Measurements from ENCODE around the gene CD163. TPM values are rescaled to one million over a fixed set of nuclear protein-coding genes. Genes with fewer than 3 reads are reported as not detected.
"Not testable (repeated sequence)": the region's sequence is repeated elsewhere in the genome, so short reads cannot be mapped to it uniquely, and the experiment has no call there.

The CD163 gene
- total RNA-seq, 1 donor from 2014 or later, result not detected

GRCh38 chr12:7441216-7441615 lies 62.4 kb downstream of the CD163 start:
- Mint-ChIP-seq H3K9me3 (peaks cover 5% of the 10 kb centered on the region), H3K27ac (no peak overlapping the region), H3K27me3 (ENCODE audit: insufficient read depth, low read depth) (peaks cover 3% of the 10 kb centered on the region), H3K4me3 (no peak overlapping the region), H3K36me3 (no peaks in the 10 kb centered on the region), H3K4me1 (no peaks in the 10 kb centered on the region)
- H3K9ac ChIP-seq, result no peak overlapping the region
- no peak for TF ChIP-seq CTCF (IDR thresholded peaks at IDR 0.05)
- TF ChIP-seq EZH2 (IDR thresholded peaks at IDR 0.05), result no peak
- no peak for TF ChIP-seq EZH2phosphoT487 (IDR thresholded peaks at IDR 0.05)
- H3K4me2 ChIP-seq, result no peak overlapping the region
- no peaks in the 10 kb centered on the region for H3K36me3 ChIP-seq
- no peak overlapping the region for H3K4me3 ChIP-seq
- no peaks in the 10 kb centered on the region for H3K4me1 ChIP-seq
- H2AFZ ChIP-seq (replicated peaks), result no peak overlapping the region
- no peaks in the 10 kb centered on the region for H4K20me1 ChIP-seq (ENCODE audit: low read depth)
- H3K9me3 ChIP-seq (ENCODE audit: low read depth), result no peaks in the 10 kb centered on the region
- no peak overlapping the region for H3K27ac ChIP-seq
- H3F3A ChIP-seq (ENCODE audit: low read depth), result peaks cover 8% of the 10 kb centered on the region
- no peaks in the 10 kb centered on the region for H3K79me2 ChIP-seq (ENCODE audit: low read depth)
- peaks cover 4% of the 10 kb centered on the region for H3K27me3 ChIP-seq
- DNase-seq (ENCODE audit: low spot score), result no peak

DNA sequence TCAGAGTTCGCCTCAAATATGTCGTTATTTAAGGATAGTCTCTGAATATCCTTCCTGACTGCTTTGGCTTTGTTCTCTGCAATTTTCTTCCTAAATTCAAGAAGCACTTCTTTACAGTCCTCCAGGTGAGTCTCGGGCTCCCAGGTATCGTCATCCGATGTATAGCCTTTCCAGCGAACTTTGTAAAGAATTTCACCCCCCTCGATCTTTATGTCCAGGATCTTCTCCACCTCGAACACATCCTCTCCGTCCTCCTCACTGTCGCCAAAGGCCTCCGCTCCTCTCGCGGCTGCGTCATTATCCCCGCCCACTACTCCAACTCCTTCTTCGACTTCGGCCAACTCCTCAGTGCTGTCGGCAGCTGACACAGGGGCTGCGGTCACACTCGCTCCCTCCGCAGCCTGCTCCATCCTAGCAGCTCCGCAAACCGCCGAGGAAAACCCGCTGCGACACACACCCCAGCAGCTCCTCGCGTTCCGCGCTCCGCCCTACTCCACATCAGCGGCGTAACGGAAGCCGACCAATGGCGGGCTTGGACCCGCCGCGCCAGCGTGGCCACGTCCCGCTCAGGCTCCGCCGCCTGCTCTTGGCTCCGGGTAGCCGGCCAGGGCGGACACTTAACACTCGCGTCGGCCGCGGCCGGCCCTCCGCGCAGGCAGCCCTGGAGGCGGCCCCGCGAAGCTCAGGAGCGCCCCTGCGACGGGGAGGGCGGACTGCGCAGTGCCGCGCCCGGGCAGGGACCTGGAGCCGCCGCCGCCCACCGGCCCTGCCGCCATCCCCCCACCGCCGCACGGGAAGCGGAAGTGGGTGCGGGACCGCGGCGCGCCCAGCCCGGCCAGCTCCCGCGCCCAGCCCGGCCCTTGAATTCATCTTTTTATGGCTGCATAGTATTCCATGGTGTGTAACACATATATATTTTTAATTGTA lies 63.7 kb downstream of the CD163 start:
- Mint-ChIP-seq H3K9me3 (peaks cover 5% of the 10 kb centered on the region), H3K27me3 (ENCODE audit: insufficient read depth, low read depth) (peaks cover 3% of the 10 kb centered on the region), H3K4me1 (no peaks in the 10 kb centered on the region), H3K4me3 (peak overlapping the region; percentile 76), H3K27ac (no peak overlapping the region), H3K36me3 (no peaks in the 10 kb centered on the region)
- peak; percentile 79 for DNase-seq (ENCODE audit: low spot score)
- peaks cover 4% of the 10 kb centered on the region for H3K27me3 ChIP-seq
- peak overlapping the region; percentile 91 for H2AFZ ChIP-seq (replicated peaks)
- H3K27ac ChIP-seq, result no peak overlapping the region
- H3K4me2 ChIP-seq, result peak overlapping the region; percentile 61
- H3K4me3 ChIP-seq, result peak overlapping the region; percentile 41
- H3K4me1 ChIP-seq, result no peaks in the 10 kb centered on the region
- no peak overlapping the region for H3K9ac ChIP-seq
- H3F3A ChIP-seq (ENCODE audit: low read depth), result peaks cover 8% of the 10 kb centered on the region
- H3K36me3 ChIP-seq, result no peaks in the 10 kb centered on the region
- TF ChIP-seq CTCF (IDR thresholded peaks at IDR 0.05) (peak; percentile 21), EZH2phosphoT487 (IDR thresholded peaks at IDR 0.05) (no peak), EZH2 (IDR thresholded peaks at IDR 0.05) (no peak)
- H3K9me3 ChIP-seq (ENCODE audit: low read depth), result no peaks in the 10 kb centered on the region
- H3K79me2 ChIP-seq (ENCODE audit: low read depth), result no peaks in the 10 kb centered on the region
- no peaks in the 10 kb centered on the region for H4K20me1 ChIP-seq (ENCODE audit: low read depth)

DNA sequence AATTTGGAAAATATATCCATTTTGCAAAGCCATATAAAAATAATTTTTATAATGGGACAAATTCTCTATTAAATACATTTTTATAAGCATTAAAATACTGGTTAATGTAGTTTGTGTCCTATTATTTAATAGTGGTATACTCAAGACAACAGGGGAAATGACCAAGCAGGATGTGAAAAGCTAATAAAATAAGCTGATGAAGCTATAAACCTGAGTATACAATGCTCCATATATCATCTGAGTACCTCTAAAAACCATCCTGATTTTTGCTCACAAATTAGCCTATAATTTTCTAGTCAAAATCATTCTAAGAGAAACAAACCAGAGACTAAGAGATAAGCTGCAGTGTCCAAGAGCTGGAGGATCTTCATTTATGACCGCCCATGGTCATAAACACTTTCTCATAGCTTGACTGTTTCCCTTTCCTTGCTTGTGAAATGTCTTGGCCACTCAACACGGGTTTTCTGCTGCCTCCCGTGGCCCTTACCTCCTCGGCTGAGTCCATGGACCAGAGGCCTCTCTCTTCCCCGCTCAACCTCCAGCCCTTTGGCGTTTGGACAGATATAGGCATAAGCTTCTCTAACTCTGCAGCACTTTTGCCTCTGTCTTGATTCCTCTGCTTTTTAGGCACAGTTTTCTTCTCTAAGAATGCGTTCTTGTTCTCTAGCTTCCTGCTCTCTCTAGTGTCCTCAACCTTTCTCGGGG lies 65.1 kb downstream of the CD163 start:
- DNase-seq (ENCODE audit: low spot score); H3F3A ChIP-seq (ENCODE audit: low read depth); H3K9me3 Mint-ChIP-seq; H3K27me3 ChIP-seq; H3K9me3 ChIP-seq (ENCODE audit: low read depth); H2AFZ ChIP-seq (replicated peaks); H4K20me1 ChIP-seq (ENCODE audit: low read depth); H3K27ac ChIP-seq; H3K9ac ChIP-seq; H3K36me3 ChIP-seq; H3K4me3 ChIP-seq; H3K4me1 Mint-ChIP-seq; H3K79me2 ChIP-seq (ENCODE audit: low read depth); H3K4me2 ChIP-seq; H3K36me3 Mint-ChIP-seq; H3K27me3 Mint-ChIP-seq (ENCODE audit: insufficient read depth, low read depth); H3K4me3 Mint-ChIP-seq; H3K4me1 ChIP-seq; H3K27ac Mint-ChIP-seq: not testable (repeated sequence)

DNA sequence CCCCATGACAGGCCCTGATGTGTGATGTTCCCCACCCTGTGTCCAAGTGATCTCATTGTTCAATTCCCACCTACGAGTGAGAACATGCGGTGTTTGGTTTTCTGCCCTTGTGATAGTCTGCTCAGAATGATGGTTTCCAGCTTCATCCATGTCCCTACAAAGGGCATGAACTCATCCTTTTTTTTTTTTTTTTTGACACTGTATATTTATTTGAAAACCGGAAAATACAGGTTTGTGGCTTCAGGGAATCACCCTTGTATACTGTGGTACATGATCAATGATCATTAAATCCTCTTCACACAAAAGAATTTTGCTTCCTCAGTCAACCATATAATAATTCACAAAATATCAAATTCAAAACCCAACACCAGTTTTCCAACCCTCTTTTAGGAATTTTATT lies 66.1 kb downstream of the CD163 start:
- H3K4me3 Mint-ChIP-seq; H3K4me1 ChIP-seq; H3K4me1 Mint-ChIP-seq; H3K4me3 ChIP-seq; H4K20me1 ChIP-seq (ENCODE audit: low read depth); H3K27me3 ChIP-seq; H2AFZ ChIP-seq (replicated peaks); H3K4me2 ChIP-seq; H3K9ac ChIP-seq; H3K36me3 Mint-ChIP-seq; H3K9me3 Mint-ChIP-seq; H3F3A ChIP-seq (ENCODE audit: low read depth); H3K79me2 ChIP-seq (ENCODE audit: low read depth); H3K9me3 ChIP-seq (ENCODE audit: low read depth); H3K27ac ChIP-seq; H3K27ac Mint-ChIP-seq; H3K27me3 Mint-ChIP-seq (ENCODE audit: insufficient read depth, low read depth); DNase-seq (ENCODE audit: low spot score); H3K36me3 ChIP-seq: not testable (repeated sequence)
